IMR-90 (cell line): Measurements from ENCODE around the gene IFRD2. TPM values are rescaled to one million over a fixed set of nuclear protein-coding genes. Genes with fewer than 3 reads are reported as not detected.

ENCODE experiments used
- ATAC-seq: fragments of 200-7000 bp; cut with Tn5 transposase; 2 replicates; pipeline ENCODE4 v1.9.1; 2020; ENCODE audit warnings: low read depth, mild to moderate bottlenecking, moderate library complexity
- BruUV-seq: library from RNA; stranded (reverse); fragments of 400-500 nt; replicated peaks from 2 replicates; lab custom pipeline; 2021; lab: Mats Ljungman, UMichigan
- CTCF ChIA-PET: fragments of 300-600 bp; formaldehyde crosslinking; extraction: SDS; loops from one replicate; lab custom pipeline; 2021; ENCODE audit warnings: antibody characterized with exemption; lab: Yijun Ruan, JAX
- POLR2A ChIA-PET: fragments of 300-600 bp; sonication (Branson Sonifier 250); formaldehyde crosslinking; loops from one replicate; lab custom pipeline; 2022; ENCODE audit warnings: antibody characterized with exemption; ENCODE audit not compliant: unreplicated experiment; lab: Charles Lee
- DNase-seq: peaks from one replicate; pipeline ENCODE4 v3.0.0; 2013
- H2AFZ ChIP-seq: replicated peaks from 2 replicates; pipeline ENCODE3; 2013; ENCODE audit warnings: low read length, mild to moderate bottlenecking; ENCODE audit not compliant: poor library complexity
- H2AK5ac ChIP-seq: 2 replicates; pipeline ENCODE4 v1.6.1; 2013; ENCODE audit warnings: low read depth, low read length, inconsistent platforms
- H2AK9ac ChIP-seq: replicated peaks from 2 replicates; pipeline ENCODE3; 2013; ENCODE audit warnings: mild to moderate bottlenecking, low read depth, low read length, moderate library complexity; ENCODE audit not compliant: poor library complexity
- H2BK120ac ChIP-seq: 2 replicates; pipeline ENCODE4 v1.6.1; 2013; ENCODE audit warnings: low read depth, low read length, inconsistent platforms
- H2BK15ac ChIP-seq: 3 replicates; pipeline ENCODE4 v1.6.1; 2013; ENCODE audit warnings: low read depth, low read length, inconsistent platforms
- H2BK20ac ChIP-seq: 2 replicates; pipeline ENCODE4 v1.6.1; 2013; ENCODE audit warnings: low read depth, mild to moderate bottlenecking, inconsistent platforms, low read length, moderate library complexity
- H2BK5ac ChIP-seq: 2 replicates; pipeline ENCODE4 v1.6.1; 2013; ENCODE audit warnings: mild to moderate bottlenecking, low read depth, low read length, inconsistent platforms; ENCODE audit not compliant: poor library complexity, severe bottlenecking
- H3K14ac ChIP-seq: replicated peaks from 2 replicates; pipeline ENCODE4 v1.6.1; 2013; ENCODE audit warnings: low read depth, low read length, inconsistent platforms
- H3K18ac ChIP-seq: 2 replicates; pipeline ENCODE4 v1.6.1; 2013; ENCODE audit warnings: low read depth, low read length, control low read depth
- H3K23ac ChIP-seq: 2 replicates; pipeline ENCODE4 v1.6.1; 2013; ENCODE audit warnings: low read depth, low read length, inconsistent platforms
- H3K27ac ChIP-seq: 2 replicates; pipeline ENCODE4 v1.5.1; 2013; ENCODE audit warnings: mild to moderate bottlenecking, control low read depth, low read length; ENCODE audit not compliant: insufficient read depth
- H3K27me3 ChIP-seq: 2 replicates; pipeline ENCODE4 v1.6.1; 2013; ENCODE audit warnings: low read length; ENCODE audit not compliant: control insufficient read depth, insufficient read depth
- H3K36me3 ChIP-seq: 2 replicates; pipeline ENCODE4 v1.6.1; 2013; ENCODE audit warnings: low read length, mixed read lengths; ENCODE audit not compliant: control insufficient read depth, insufficient read depth
- H3K4ac ChIP-seq: 2 replicates; pipeline ENCODE4 v1.6.1; 2013; ENCODE audit warnings: low read depth, low read length, inconsistent platforms
- H3K4me1 ChIP-seq: 2 replicates; pipeline ENCODE4 v1.6.1; 2013; ENCODE audit warnings: low read length, mixed read lengths; ENCODE audit not compliant: control insufficient read depth, insufficient read depth
- H3K4me2 ChIP-seq: 2 replicates; pipeline ENCODE4 v1.6.1; 2013; ENCODE audit warnings: low read depth, mild to moderate bottlenecking, control low read depth, low read length, moderate library complexity
- H3K4me3 ChIP-seq: 2 replicates; pipeline ENCODE4 v1.5.1; 2013; ENCODE audit warnings: low read depth, mild to moderate bottlenecking, control low read depth, low read length, moderate library complexity; ENCODE audit not compliant: insufficient read depth
- H3K56ac ChIP-seq: 2 replicates; pipeline ENCODE4 v1.6.1; 2013; ENCODE audit warnings: low read length, inconsistent platforms; ENCODE audit not compliant: insufficient read depth; ENCODE audit errors: extremely low read depth
- H3K79me1 ChIP-seq, 2 experiments: 2 replicates each; pipeline ENCODE4 v1.6.1; 2013; ENCODE audit warnings: low read length in 2 of 2, inconsistent platforms in 1 of 2, low read depth in 1 of 2
- H3K9ac ChIP-seq: 2 replicates; pipeline ENCODE4 v1.6.1; 2013; ENCODE audit warnings: low read depth, low read length, control low read depth
- H3K9me1 ChIP-seq: 2 replicates; pipeline ENCODE4 v1.6.1; 2013; ENCODE audit warnings: low read length, inconsistent platforms; ENCODE audit not compliant: insufficient read depth
- H3K9me3 ChIP-seq: 2 replicates; pipeline ENCODE4 v1.6.1; 2013; ENCODE audit warnings: low read length; ENCODE audit not compliant: control insufficient read depth, insufficient read depth
- H4K20me1 ChIP-seq: 2 replicates; pipeline ENCODE4 v1.6.1; 2013; ENCODE audit warnings: low read length, inconsistent platforms; ENCODE audit not compliant: insufficient read depth
- H4K5ac ChIP-seq: 2 replicates; pipeline ENCODE4 v1.6.1; 2013; ENCODE audit warnings: mild to moderate bottlenecking, low read depth, low read length, control low read depth
- H4K8ac ChIP-seq, 2 experiments: 2 replicates each; pipeline ENCODE4 v1.6.1; 2013; ENCODE audit warnings: low read depth in 2 of 2, low read length in 2 of 2, control low read depth in 1 of 2, inconsistent platforms in 1 of 2
- H4K91ac ChIP-seq: 2 replicates; pipeline ENCODE4 v1.6.1; 2013; ENCODE audit warnings: low read depth, low read length, inconsistent platforms; ENCODE audit not compliant: insufficient read depth
- BHLHE40 ChIP-seq: fragments of 150-350 bp; IDR thresholded peaks from 2 replicates; pipeline ENCODE4 v1.6.1; 2016; ENCODE audit warnings: mild to moderate bottlenecking, low read depth, low read length
- CEBPB ChIP-seq: IDR thresholded peaks from 2 replicates; pipeline ENCODE4 v1.6.1; 2012; ENCODE audit warnings: low read depth, low read length, improper control_type of control experiment
- CHD1 ChIP-seq: IDR thresholded peaks from 2 replicates; pipeline ENCODE4 v1.6.1; 2012; ENCODE audit warnings: low read depth, low read length, improper control_type of control experiment
- FOS ChIP-seq: fragments of 150-350 bp; IDR thresholded peaks from 2 replicates; pipeline ENCODE4 v1.6.1; 2016; ENCODE audit warnings: low read depth, low read length
- MAFK ChIP-seq: IDR thresholded peaks from 2 replicates; pipeline ENCODE4 v1.6.1; 2012; ENCODE audit warnings: low read depth, low read length, improper control_type of control experiment
- MAZ ChIP-seq: IDR thresholded peaks from 2 replicates; pipeline ENCODE4 v1.6.1; 2012; ENCODE audit warnings: low read depth, mild to moderate bottlenecking, low read length, improper control_type of control experiment, moderate library complexity, borderline replicate concordance
- MXI1 ChIP-seq: IDR thresholded peaks from 2 replicates; pipeline ENCODE4 v1.6.1; 2012; ENCODE audit warnings: low read depth, mild to moderate bottlenecking, low read length, moderate library complexity, borderline replicate concordance
- NFE2L2 ChIP-seq: fragments of 150-350 bp; IDR thresholded peaks from 2 replicates; pipeline ENCODE4 v1.6.1; 2016; ENCODE audit warnings: low read depth, mild to moderate bottlenecking, low read length
- POLR2A ChIP-seq: IDR thresholded peaks from 2 replicates; pipeline ENCODE4 v1.6.1; 2012; ENCODE audit warnings: mild to moderate bottlenecking, low read depth, low read length
- RAD21 ChIP-seq: IDR thresholded peaks from 2 replicates; pipeline ENCODE4 v1.6.1; 2012; ENCODE audit warnings: low read length, improper control_type of control experiment
- RCOR1 ChIP-seq: IDR thresholded peaks from 2 replicates; pipeline ENCODE4 v1.6.1; 2012; ENCODE audit warnings: mild to moderate bottlenecking, low read length, improper control_type of control experiment; ENCODE audit not compliant: insufficient replicate concordance
- RFX5 ChIP-seq: IDR thresholded peaks from 2 replicates; pipeline ENCODE4 v1.8.0; 2012; ENCODE audit warnings: low read depth, mild to moderate bottlenecking, low read length, moderate library complexity
- SMC3 ChIP-seq: fragments of 150-350 bp; IDR thresholded peaks from 2 replicates; pipeline ENCODE4 v1.6.1; 2016; ENCODE audit warnings: low read depth, mild to moderate bottlenecking, antibody characterized with exemption, low read length, moderate library complexity
- WGBS, 2 experiments: methylation state at CpG; one replicate each; pipeline versions ENCODE4 v1.1.5 to v1.1.7; 2013; ENCODE audit warnings: missing lambda C conversion rate in 2 of 2; ENCODE audit not compliant: insufficient read length in 1 of 2; ENCODE audit errors: extremely low coverage in 2 of 2; 5-methylcytosine and 5-hydroxymethylcytosine counted together
- dilution Hi-C: fragments of 300-500 bp; cut with HindIII; formaldehyde crosslinking; loops from one replicate; pipeline ENCODE4 v1.14.3; 2018; ENCODE audit warnings: low sequenced_read_pairs; ENCODE audit not compliant: unreplicated experiment
- in situ Hi-C: fragments of 300-500 bp; cut with MboI; formaldehyde crosslinking; loops from 3 replicates; pipeline ENCODE4 v1.14.3; 2019; ENCODE audit warnings: low sequenced_read_pairs, inconsistent platforms, mixed read lengths
- intact Hi-C: fragments of 100-400 bp; cut with micrococcal nuclease; formaldehyde crosslinking; loops from 2 replicates; pipeline ENCODE4 v1.10.0; 2022
- polyA plus RNA-seq, 3 experiments: library from polyadenylated mRNA; depleted of rRNA; stranded (reverse); fragments of >200 nt; gene quantifications; 2 replicates each; pipeline ENCODE4 v1.2.3, GENCODE V29; 2012; ENCODE audit warnings: low replicate concordance in 1 of 3
- total RNA-seq: library from RNA; depleted of rRNA; stranded (reverse); fragments of >200 nt; gene quantifications from 2 replicates; pipeline ENCODE4 v1.2.3, GENCODE V29; 2012
- TF ChIP-seq, protein P1 (sequence below): fragments of 150-350 bp; IDR thresholded peaks from 2 replicates; pipeline ENCODE4 v1.6.1; 2017; ENCODE audit warnings: mild to moderate bottlenecking, antibody characterized with exemption, low read length, low read depth
- TF ChIP-seq, protein P2 (sequence below): fragments of 150-350 bp; IDR thresholded peaks from 2 replicates; pipeline ENCODE4 v1.6.1; 2016; ENCODE audit warnings: low read depth, mild to moderate bottlenecking, low read length, moderate library complexity, borderline replicate concordance
- TF ChIP-seq, protein P3 (sequence below): conservative IDR thresholded peaks from 2 replicates; pipeline ENCODE4 v1.5.1; 2012; ENCODE audit warnings: mild to moderate bottlenecking, low read depth, low read length, improper control_type of control experiment

The IFRD2 gene
- total and polyA plus RNA-seq, 2 of the 4 experiments (the other 2 are of a cell fraction) = 52.7 to 79.1 TPM

DNA sequence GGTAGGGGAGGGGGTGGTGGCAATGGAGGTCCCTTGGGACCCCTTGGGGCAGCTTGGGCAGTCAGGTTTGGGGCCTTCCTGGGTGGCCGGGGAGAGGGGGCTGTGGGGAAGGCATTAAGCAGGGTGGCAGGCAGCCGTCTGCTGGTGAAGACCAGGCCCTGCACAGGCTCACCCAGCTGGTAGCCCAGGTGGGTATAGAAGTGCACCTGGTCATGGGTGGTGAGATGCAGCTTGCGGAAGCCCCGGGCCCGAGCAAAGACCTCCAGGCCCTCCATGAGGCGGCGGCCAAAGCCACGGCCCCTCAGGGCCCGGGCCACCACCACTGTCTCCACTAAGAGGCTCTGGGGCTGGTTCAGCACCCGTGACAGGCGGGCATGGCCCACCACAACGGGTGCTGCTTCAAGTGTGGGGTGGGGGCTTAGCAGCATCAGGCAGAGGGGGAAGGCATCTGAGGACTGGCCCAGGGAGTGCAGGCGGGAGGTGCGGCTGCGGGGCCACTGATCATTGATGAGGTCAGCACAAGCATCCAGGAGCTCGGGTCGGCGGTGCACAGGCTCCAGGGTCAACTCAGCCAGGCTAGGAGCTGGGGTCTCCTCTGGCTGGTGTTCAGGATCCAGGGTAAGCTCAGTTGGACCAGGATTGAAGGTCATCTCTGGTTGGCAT, 4.6 kb upstream of the IFRD2 start:
- dilution Hi-C loops (no loop called here), in situ Hi-C loops (no loop called here), intact Hi-C loops (no loop called here)
- no peak for ATAC-seq
- no peaks in the 10 kb centered on the region for H4K20me1 ChIP-seq
- no peak overlapping the region for H3K4ac ChIP-seq
- peaks cover 17% of the 10 kb centered on the region for H3K4me1 ChIP-seq
- no peak overlapping the region for H2AFZ ChIP-seq
- H2BK15ac ChIP-seq = no peak overlapping the region
- no peak overlapping the region for H4K8ac ChIP-seq
- no peak overlapping the region for H3K23ac ChIP-seq
- WGBS, 2 experiments = 90% methylated on average over 8 of the region's 18 CpGs; no CpG with 5 or more reads in 1 of the 2 experiments
- no peak overlapping the region for H3K4me2 ChIP-seq
- no peak overlapping the region for H3K9ac ChIP-seq
- no peak overlapping the region for H3K14ac ChIP-seq
- H3K56ac ChIP-seq = no peak overlapping the region
- H2AK9ac ChIP-seq = no peak overlapping the region
- TF ChIP-seq MAFK (no peak), MXI1 (no peak), CHD1 (no peak), CEBPB (no peak), MAZ (no peak), FOS (no peak), NFE2L2 (no peak), SMC3 (no peak), BHLHE40 (no peak), POLR2A (no peak), RAD21 (no peak), RFX5 (no peak), RCOR1 (no peak)
- TF ChIP-seq, protein P1, sequence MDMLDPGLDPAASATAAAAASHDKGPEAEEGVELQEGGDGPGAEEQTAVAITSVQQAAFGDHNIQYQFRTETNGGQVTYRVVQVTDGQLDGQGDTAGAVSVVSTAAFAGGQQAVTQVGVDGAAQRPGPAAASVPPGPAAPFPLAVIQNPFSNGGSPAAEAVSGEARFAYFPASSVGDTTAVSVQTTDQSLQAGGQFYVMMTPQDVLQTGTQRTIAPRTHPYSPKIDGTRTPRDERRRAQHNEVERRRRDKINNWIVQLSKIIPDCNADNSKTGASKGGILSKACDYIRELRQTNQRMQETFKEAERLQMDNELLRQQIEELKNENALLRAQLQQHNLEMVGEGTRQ = no peak
- TF ChIP-seq, protein P2, sequence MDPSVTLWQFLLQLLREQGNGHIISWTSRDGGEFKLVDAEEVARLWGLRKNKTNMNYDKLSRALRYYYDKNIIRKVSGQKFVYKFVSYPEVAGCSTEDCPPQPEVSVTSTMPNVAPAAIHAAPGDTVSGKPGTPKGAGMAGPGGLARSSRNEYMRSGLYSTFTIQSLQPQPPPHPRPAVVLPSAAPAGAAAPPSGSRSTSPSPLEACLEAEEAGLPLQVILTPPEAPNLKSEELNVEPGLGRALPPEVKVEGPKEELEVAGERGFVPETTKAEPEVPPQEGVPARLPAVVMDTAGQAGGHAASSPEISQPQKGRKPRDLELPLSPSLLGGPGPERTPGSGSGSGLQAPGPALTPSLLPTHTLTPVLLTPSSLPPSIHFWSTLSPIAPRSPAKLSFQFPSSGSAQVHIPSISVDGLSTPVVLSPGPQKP = no peak
- TF ChIP-seq, protein P3, sequence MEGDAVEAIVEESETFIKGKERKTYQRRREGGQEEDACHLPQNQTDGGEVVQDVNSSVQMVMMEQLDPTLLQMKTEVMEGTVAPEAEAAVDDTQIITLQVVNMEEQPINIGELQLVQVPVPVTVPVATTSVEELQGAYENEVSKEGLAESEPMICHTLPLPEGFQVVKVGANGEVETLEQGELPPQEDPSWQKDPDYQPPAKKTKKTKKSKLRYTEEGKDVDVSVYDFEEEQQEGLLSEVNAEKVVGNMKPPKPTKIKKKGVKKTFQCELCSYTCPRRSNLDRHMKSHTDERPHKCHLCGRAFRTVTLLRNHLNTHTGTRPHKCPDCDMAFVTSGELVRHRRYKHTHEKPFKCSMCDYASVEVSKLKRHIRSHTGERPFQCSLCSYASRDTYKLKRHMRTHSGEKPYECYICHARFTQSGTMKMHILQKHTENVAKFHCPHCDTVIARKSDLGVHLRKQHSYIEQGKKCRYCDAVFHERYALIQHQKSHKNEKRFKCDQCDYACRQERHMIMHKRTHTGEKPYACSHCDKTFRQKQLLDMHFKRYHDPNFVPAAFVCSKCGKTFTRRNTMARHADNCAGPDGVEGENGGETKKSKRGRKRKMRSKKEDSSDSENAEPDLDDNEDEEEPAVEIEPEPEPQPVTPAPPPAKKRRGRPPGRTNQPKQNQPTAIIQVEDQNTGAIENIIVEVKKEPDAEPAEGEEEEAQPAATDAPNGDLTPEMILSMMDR = no peak
- H3K79me1 ChIP-seq = peaks cover 13 to 32% of the 10 kb centered on the region in 2 experiments; a peak in 3 of 4 replicates
- no peak overlapping the region for H2BK5ac ChIP-seq
- H2BK120ac ChIP-seq = no peak overlapping the region
- H3K9me3 ChIP-seq = no peaks in the 10 kb centered on the region
- no TSS peak for BruUV-seq
- no peak overlapping the region for H3K4me3 ChIP-seq
- no peak overlapping the region for H4K91ac ChIP-seq
- H2BK20ac ChIP-seq = no peak overlapping the region
- H3K18ac ChIP-seq = no peak overlapping the region
- H3K27ac ChIP-seq = no peak overlapping the region
- H4K5ac ChIP-seq = no peak overlapping the region
- H3K36me3 ChIP-seq = no peaks in the 10 kb centered on the region
- H3K9me1 ChIP-seq = peaks cover 17% of the 10 kb centered on the region
- DNase-seq = no peak
- no peaks in the 10 kb centered on the region for H3K27me3 ChIP-seq
- ChIA-PET CTCF (no interaction called here), POLR2A (no interaction called here)
- H2AK5ac ChIP-seq = no peak overlapping the region
